K562 (cell line): Measurements from ENCODE around the gene ZDHHC6. TPM values are rescaled to one million over a fixed set of nuclear protein-coding genes. Genes with fewer than 3 reads are reported as not detected.
A peak's percentile ranks its signal among the peaks of the same experiment; 100 is the strongest.

ENCODE experiments used
- CBFA2T3 ChIP-seq: fragments of 450-650 bp; IDR thresholded peaks from 2 replicates; pipeline ENCODE4 v1.6.1; 2017
- CBX3 ChIP-seq, 2 experiments: IDR thresholded peaks; 1 replicate in 1 of 2; 2 replicates in 1 of 2; pipeline ENCODE4 v1.6.1; 2012; ENCODE audit warnings: inconsistent platforms in 2 of 2, low read length in 2 of 2, borderline replicate concordance in 1 of 2, control low read depth in 1 of 2
- CBX8 ChIP-seq: fragments of 200-600 bp; sonication (generic); IDR thresholded peaks from 2 replicates; pipeline ENCODE4 v1.6.1; 2012; ENCODE audit warnings: borderline replicate concordance, mixed run types, low read depth, mild to moderate bottlenecking, moderate library complexity, mixed read lengths, low read length, control low read depth, inconsistent platforms; ENCODE audit not compliant: poor library complexity, severe bottlenecking; ENCODE audit errors: extremely low read depth
- FOSL1 ChIP-seq: fragments of 200-800 bp; sonication (Bioruptor generic); conservative IDR thresholded peaks from 2 replicates; pipeline ENCODE4 v1.6.1; 2016; ENCODE audit warnings: missing genetic modification characterization, missing compliant biosample characterization
- FOXK2 ChIP-seq, 2 experiments: fragments of 450-650 bp; IDR thresholded peaks in 1 of 2; conservative IDR thresholded peaks in 1 of 2; 2 replicates each; pipeline ENCODE4 v1.6.1; 2016; ENCODE audit warnings: low read depth in 2 of 2, mild to moderate bottlenecking in 1 of 2
- HMG20A ChIP-seq: fragments of 450-650 bp; formaldehyde crosslinking; conservative IDR thresholded peaks from 2 replicates; pipeline ENCODE4 v1.4.0; 2020; ENCODE audit warnings: mild to moderate bottlenecking, mixed read lengths
- JUN ChIP-seq, 2 experiments: sonication (generic) in 1 of 2; formaldehyde crosslinking in 1 of 2; IDR thresholded peaks; 2 replicates each; pipeline versions ENCODE4 v1.6.1 to v1.8.0; 2012 to 2022; ENCODE audit warnings: borderline replicate concordance in 2 of 2, mild to moderate bottlenecking in 2 of 2, improper control_type of control experiment in 1 of 2, low read depth in 1 of 2, low read length in 1 of 2, missing genetic modification reagents in 1 of 2
- KAT7 ChIP-seq: sonication (generic); formaldehyde crosslinking; IDR thresholded peaks from 2 replicates; pipeline ENCODE4 v1.8.0; 2022; ENCODE audit warnings: missing genetic modification reagents, mild to moderate bottlenecking, borderline replicate concordance
- OTX1 ChIP-seq: fragments of 450-650 bp; formaldehyde crosslinking; IDR thresholded peaks from 2 replicates; pipeline ENCODE4 v1.4.0; 2022; ENCODE audit warnings: mild to moderate bottlenecking
- SMARCC2 ChIP-seq: fragments of 450-650 bp; IDR thresholded peaks from 2 replicates; pipeline ENCODE4 v1.6.1; 2017; ENCODE audit warnings: antibody characterized with exemption, moderate library complexity, mild to moderate bottlenecking, low read depth
- SUPT5H ChIP-seq: fragments of 450-650 bp; IDR thresholded peaks from 2 replicates; pipeline ENCODE4 v1.6.1; 2016
- ZC3H8 ChIP-seq: fragments of 450-650 bp; IDR thresholded peaks from 2 replicates; pipeline ENCODE4 v1.6.1; 2017
- ZNF347 ChIP-seq: fragments of 450-650 bp; formaldehyde crosslinking; IDR thresholded peaks from 2 replicates; pipeline ENCODE4 v1.4.0; 2020; ENCODE audit warnings: low read depth, mild to moderate bottlenecking, moderate library complexity
- polyA plus RNA-seq, 8 experiments: library from polyadenylated mRNA; depleted of rRNA in 4 of 8; stranded (reverse) in 5 of 8; unstranded in 3 of 8; fragments of >200 nt; fragmentation: Nextera tagmentation in 2 of 8; fragmentation: Illumina TruSeq in 1 of 8; extraction: Ambion mirVana in 2 of 8; extraction: Trizol in 1 of 8; gene quantifications; 2 replicates each; pipeline versions ENCODE4 v1.2.1 to v1.2.3, GENCODE V29; 2011 to 2014; ENCODE audit warnings: inconsistent platforms in 1 of 8, missing spikeins in 1 of 8
- total RNA-seq, 7 experiments: library from RNA; depleted of rRNA in 6 of 7; stranded (reverse); fragments of >200 nt in 6 of 7; fragmentation: Illumina TruSeq in 2 of 7; extraction: Trizol in 2 of 7; gene quantifications; 2 replicates each; pipeline versions ENCODE4 v1.2.1 to v1.2.3, GENCODE V29; 2011 to 2021; ENCODE audit warnings: low replicate concordance in 1 of 7
- TF ChIP-seq, protein P1 (sequence below), 2 experiments: IDR thresholded peaks in 1 of 2; conservative IDR thresholded peaks in 1 of 2; 2 replicates each; pipeline ENCODE4 v1.6.1; 2016; ENCODE audit warnings: low read depth in 2 of 2, mild to moderate bottlenecking in 1 of 2, missing compliant biosample characterization in 1 of 2, missing genetic modification characterization in 1 of 2, moderate library complexity in 1 of 2
- TF ChIP-seq, protein P2 (sequence below): fragments of 250-450 bp; sonication (Bioruptor Pico); IDR thresholded peaks from 2 replicates; pipeline ENCODE4 v1.4.0; 2020; ENCODE audit warnings: mild to moderate bottlenecking, moderate library complexity, borderline replicate concordance
- TF ChIP-seq, protein P3 (sequence below): fragments of 250-450 bp; sonication (Bioruptor Pico); IDR thresholded peaks from 2 replicates; pipeline ENCODE4 v1.5.1; 2021; ENCODE audit warnings: mild to moderate bottlenecking

ZDHHC6 gene
- total and polyA plus RNA-seq, 9 of the 15 experiments (the other 6 are each of a cell fraction or from before 2014, with no cell fraction given), result 13.6 to 30.5 (median 21.5) TPM

DNA sequence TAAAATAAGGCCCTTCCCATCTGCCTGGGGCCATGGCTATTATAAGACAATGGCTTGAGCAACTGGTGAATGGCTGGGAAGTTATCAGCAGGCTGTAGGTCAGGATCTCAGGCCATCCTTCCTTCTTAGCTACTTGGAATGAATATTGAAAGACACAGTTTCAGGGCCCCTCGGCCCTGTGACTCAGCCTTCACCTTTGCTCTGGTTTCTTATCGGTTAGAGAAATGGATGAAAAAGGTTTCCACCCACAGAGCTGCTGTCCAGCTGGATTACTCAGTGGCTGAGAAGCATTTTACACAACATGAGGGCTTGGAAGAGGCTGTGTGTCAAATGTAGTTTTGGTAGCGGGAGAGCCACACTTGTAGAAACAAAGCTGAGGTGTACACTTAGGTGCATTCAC, 63.4 kb downstream of the ZDHHC6 start (continued):
- TF ChIP-seq, protein P1, sequence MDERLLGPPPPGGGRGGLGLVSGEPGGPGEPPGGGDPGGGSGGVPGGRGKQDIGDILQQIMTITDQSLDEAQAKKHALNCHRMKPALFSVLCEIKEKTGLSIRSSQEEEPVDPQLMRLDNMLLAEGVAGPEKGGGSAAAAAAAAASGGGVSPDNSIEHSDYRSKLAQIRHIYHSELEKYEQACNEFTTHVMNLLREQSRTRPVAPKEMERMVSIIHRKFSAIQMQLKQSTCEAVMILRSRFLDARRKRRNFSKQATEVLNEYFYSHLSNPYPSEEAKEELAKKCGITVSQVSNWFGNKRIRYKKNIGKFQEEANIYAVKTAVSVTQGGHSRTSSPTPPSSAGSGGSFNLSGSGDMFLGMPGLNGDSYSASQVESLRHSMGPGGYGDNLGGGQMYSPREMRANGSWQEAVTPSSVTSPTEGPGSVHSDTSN (CRISPR knock-in tag; IDR thresholded peaks at IDR 0.05; ENCODE audit: low read depth), result no peak
- TF ChIP-seq, protein P1 (tag; conservative IDR thresholded peaks at IDR 0.05; ENCODE audit: low read depth), result no peak
- TF ChIP-seq ZNF347 (CRISPR knock-in tag) (no peak), JUN (IDR thresholded peaks at IDR 0.05; ENCODE audit: borderline replicate concordance, low read depth, low read length) (peak; percentile 83), JUN (CRISPR knock-in tag; IDR thresholded peaks at IDR 0.05; ENCODE audit: borderline replicate concordance) (no peak), KAT7 (no peak), SUPT5H (no peak), OTX1 (CRISPR knock-in tag) (no peak), SMARCC2 (peak; percentile 60; the same call in 1 of the 2 replicates), HMG20A (CRISPR knock-in tag) (no peak), CBX8 (no peak), FOXK2 (conservative IDR thresholded peaks at IDR 0.05 in 1 of 2, IDR thresholded peaks at IDR 0.05 in 1 of 2; ENCODE audit: low read depth in 2 of 2) (peak in 1 of 2 experiments; percentile 25; a peak in 1 of 4 replicates), FOSL1 (tag) (peak; percentile 95), ZC3H8 (no peak), CBX3 (IDR thresholded peaks at IDR 0.05; ENCODE audit: borderline replicate concordance in 1 of 2, low read length in 2 of 2) (peak in 1 of 2 experiments; percentile 46; a peak in 1 of 3 replicates), CBFA2T3 (peak; percentile 91)
- TF ChIP-seq, protein P2, sequence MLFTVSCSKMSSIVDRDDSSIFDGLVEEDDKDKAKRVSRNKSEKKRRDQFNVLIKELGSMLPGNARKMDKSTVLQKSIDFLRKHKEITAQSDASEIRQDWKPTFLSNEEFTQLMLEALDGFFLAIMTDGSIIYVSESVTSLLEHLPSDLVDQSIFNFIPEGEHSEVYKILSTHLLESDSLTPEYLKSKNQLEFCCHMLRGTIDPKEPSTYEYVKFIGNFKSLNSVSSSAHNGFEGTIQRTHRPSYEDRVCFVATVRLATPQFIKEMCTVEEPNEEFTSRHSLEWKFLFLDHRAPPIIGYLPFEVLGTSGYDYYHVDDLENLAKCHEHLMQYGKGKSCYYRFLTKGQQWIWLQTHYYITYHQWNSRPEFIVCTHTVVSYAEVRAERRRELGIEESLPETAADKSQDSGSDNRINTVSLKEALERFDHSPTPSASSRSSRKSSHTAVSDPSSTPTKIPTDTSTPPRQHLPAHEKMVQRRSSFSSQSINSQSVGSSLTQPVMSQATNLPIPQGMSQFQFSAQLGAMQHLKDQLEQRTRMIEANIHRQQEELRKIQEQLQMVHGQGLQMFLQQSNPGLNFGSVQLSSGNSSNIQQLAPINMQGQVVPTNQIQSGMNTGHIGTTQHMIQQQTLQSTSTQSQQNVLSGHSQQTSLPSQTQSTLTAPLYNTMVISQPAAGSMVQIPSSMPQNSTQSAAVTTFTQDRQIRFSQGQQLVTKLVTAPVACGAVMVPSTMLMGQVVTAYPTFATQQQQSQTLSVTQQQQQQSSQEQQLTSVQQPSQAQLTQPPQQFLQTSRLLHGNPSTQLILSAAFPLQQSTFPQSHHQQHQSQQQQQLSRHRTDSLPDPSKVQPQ (CRISPR knock-in tag), result no peak
- TF ChIP-seq, protein P3, sequence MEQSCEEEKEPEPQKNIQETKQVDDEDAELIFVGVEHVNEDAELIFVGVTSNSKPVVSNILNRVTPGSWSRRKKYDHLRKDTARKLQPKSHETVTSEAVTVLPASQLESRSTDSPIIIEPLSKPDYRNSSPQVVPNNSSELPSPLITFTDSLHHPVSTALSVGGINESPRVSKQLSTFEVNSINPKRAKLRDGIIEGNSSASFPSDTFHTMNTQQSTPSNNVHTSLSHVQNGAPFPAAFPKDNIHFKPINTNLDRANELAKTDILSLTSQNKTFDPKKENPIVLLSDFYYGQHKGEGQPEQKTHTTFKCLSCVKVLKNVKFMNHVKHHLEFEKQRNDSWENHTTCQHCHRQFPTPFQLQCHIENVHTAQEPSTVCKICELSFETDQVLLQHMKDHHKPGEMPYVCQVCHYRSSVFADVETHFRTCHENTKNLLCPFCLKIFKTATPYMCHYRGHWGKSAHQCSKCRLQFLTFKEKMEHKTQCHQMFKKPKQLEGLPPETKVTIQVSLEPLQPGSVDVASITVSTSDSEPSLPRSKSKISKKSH (CRISPR knock-in tag), result no peak
